ENCODE data around the gene DNPEP. TPM values are rescaled to one million over a fixed set of nuclear protein-coding genes. Genes with fewer than 3 reads are reported as not detected.

Gene DNPEP
- total RNA-seq, 1 donor from 2014 or later = 93.4 TPM

GRCh38 chr2:219419331-219420197 lies 31.9 kb upstream of the DNPEP start:
- ATAC-seq (ENCODE audit: low read depth) = no peak
- no peak overlapping the region for H3K4me3 Mint-ChIP-seq

GRCh38 chr2:219419012-219419324 lies 31.3 kb upstream of the DNPEP start:
- Mint-ChIP-seq H3K9me3 (no peaks in the 10 kb centered on the region), H3K4me3 (no peak overlapping the region), H3K36me3 (ENCODE audit: low read depth) (no peaks in the 10 kb centered on the region), H3K4me1 (no peaks in the 10 kb centered on the region), H3K27me3 (peaks cover 42% of the 10 kb centered on the region), H3K27ac (no peak overlapping the region)
- ChIA-PET POLR2A (no interaction called here), CTCF (no interaction called here)
- no peak for TF ChIP-seq CTCF (IDR thresholded peaks at IDR 0.05)
- no peak for ATAC-seq (ENCODE audit: low read depth)
- no peak for DNase-seq
- intact Hi-C loops (cut with micrococcal nuclease) = no loop called here

More at GRCh38 chr2:219419331-219420197, 31.9 kb upstream of the DNPEP start:
- POLR2A ChIA-PET = no interaction called here
- no peaks in the 10 kb centered on the region for H3K9me3 Mint-ChIP-seq
- CTCF ChIA-PET = no interaction called here
- TF ChIP-seq CTCF (IDR thresholded peaks at IDR 0.05) = no peak
- H3K4me1 Mint-ChIP-seq = no peaks in the 10 kb centered on the region
- no peak for DNase-seq
- H3K27ac Mint-ChIP-seq = no peak overlapping the region
- H3K36me3 Mint-ChIP-seq (ENCODE audit: low read depth) = no peaks in the 10 kb centered on the region
- H3K27me3 Mint-ChIP-seq = peaks cover 48% of the 10 kb centered on the region
- intact Hi-C loops (cut with micrococcal nuclease) = no loop called here

- no peak within 1 kb of the TSS for H3K4me3 Mint-ChIP-seq
- CTCF ChIA-PET = no interaction called here
- ATAC-seq (ENCODE audit: low read depth) = no peak
Observed at GRCh38 chr2:219418155-219419011, 30.7 kb upstream of the DNPEP start, which contains the start of gene DES. DES (plus strand) TSS chr2:219418377; CDS start chr2:219418463, 86 bp downstream.

GRCh38 chr2:219417374-219417773 lies 29.7 kb upstream of the DNPEP start:
- ChIA-PET POLR2A (no interaction called here), CTCF (no interaction called here)
- intact Hi-C loops (cut with micrococcal nuclease) = no loop called here
- TF ChIP-seq CTCF (IDR thresholded peaks at IDR 0.05) = no peak
- Mint-ChIP-seq H3K9me3 (peaks cover 4% of the 10 kb centered on the region), H3K4me3 (no peak overlapping the region), H3K27ac (no peak overlapping the region), H3K4me1 (no peaks in the 10 kb centered on the region), H3K36me3 (ENCODE audit: low read depth) (no peaks in the 10 kb centered on the region), H3K27me3 (peaks cover 49% of the 10 kb centered on the region)
- DNase-seq (no peak), ATAC-seq (ENCODE audit: low read depth) (no peak)

More at GRCh38 chr2:219418155-219419011, 30.7 kb upstream of the DNPEP start, which contains the start of gene DES:
- TF ChIP-seq CTCF (IDR thresholded peaks at IDR 0.05) = no peak
- Mint-ChIP-seq H3K4me1 (no peaks in the 10 kb centered on the region), H3K27ac (no peak within 1 kb of the TSS), H3K27me3 (peaks cover 45% of the 10 kb centered on the region), H3K36me3 (ENCODE audit: low read depth) (no peaks in the 10 kb centered on the region), H3K9me3 (peaks cover under 1% of the 10 kb centered on the region)
- no peak for DNase-seq
- POLR2A ChIA-PET = no interaction called here
- intact Hi-C loops (cut with micrococcal nuclease) = no loop called here

- no peaks in the 10 kb centered on the region for H3K4me1 Mint-ChIP-seq
- no peak overlapping the region for H3K27ac Mint-ChIP-seq
- no peak overlapping the region for H3K4me3 Mint-ChIP-seq
Observed at GRCh38 chr2:219416938-219417337, 29.2 kb upstream of the DNPEP start.

More at GRCh38 chr2:219416938-219417337, 29.2 kb upstream of the DNPEP start:
- ChIA-PET POLR2A (no interaction called here), CTCF (no interaction called here)
- ATAC-seq (ENCODE audit: low read depth) (no peak), DNase-seq (no peak)
- H3K36me3 Mint-ChIP-seq (ENCODE audit: low read depth) = no peaks in the 10 kb centered on the region
- intact Hi-C loops (cut with micrococcal nuclease) = no loop called here
- H3K27me3 Mint-ChIP-seq = peaks cover 48% of the 10 kb centered on the region
- no peak for TF ChIP-seq CTCF (IDR thresholded peaks at IDR 0.05)
- H3K9me3 Mint-ChIP-seq = peaks cover 5% of the 10 kb centered on the region

All from activated B cell treated with CpG ODN at 0.5 μM for 24 hours (primary cell).